GM12874 (cell line): ENCODE measurements around the gene LDLRAD4.

Source experiments
- TF ChIP-seq, protein P1 (sequence below): IDR thresholded peaks from 2 replicates; pipeline ENCODE4 v1.5.1; 2011; ENCODE audit warnings: low read depth, mild to moderate bottlenecking, control low read depth, low read length, moderate library complexity; ENCODE audit not compliant: insufficient read depth

LDLRAD4 gene

DNA sequence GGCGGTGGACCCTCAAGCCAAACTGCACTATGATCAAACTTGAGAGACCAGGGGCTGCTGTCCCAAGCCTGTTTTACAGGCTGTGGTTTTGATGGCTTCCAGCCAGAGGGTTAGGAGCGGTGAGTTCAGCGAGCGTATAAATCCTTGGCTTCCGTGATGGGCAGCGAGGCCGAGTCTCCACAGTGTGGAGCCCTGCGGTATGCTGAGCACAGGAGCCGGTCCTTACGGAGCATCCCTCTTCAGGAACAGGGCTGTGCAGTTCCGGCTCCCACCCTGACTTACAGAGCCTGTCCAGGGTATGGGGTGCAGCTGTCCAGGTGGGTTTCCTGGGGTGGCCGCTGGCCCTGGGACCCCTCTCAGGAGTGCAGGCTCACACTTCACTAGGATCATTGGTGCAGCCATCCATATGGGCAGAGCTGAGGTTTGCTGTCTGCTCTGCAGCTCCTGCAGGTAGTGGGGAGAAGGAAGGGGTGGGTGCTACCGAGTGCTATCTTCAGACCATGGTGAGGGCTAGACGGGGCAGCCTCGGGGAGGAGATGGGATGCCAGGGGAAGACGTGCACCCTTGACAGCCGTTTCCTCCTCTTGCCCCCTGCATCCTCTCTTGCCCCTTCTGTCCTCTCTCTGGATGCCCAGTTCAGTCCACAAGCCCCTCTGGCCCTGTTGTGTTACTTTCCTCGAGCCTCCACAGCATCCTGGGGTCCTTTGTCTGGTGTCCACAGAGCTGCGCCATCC lies 403.5 kb downstream of the LDLRAD4 start:
- TF ChIP-seq, protein P1, sequence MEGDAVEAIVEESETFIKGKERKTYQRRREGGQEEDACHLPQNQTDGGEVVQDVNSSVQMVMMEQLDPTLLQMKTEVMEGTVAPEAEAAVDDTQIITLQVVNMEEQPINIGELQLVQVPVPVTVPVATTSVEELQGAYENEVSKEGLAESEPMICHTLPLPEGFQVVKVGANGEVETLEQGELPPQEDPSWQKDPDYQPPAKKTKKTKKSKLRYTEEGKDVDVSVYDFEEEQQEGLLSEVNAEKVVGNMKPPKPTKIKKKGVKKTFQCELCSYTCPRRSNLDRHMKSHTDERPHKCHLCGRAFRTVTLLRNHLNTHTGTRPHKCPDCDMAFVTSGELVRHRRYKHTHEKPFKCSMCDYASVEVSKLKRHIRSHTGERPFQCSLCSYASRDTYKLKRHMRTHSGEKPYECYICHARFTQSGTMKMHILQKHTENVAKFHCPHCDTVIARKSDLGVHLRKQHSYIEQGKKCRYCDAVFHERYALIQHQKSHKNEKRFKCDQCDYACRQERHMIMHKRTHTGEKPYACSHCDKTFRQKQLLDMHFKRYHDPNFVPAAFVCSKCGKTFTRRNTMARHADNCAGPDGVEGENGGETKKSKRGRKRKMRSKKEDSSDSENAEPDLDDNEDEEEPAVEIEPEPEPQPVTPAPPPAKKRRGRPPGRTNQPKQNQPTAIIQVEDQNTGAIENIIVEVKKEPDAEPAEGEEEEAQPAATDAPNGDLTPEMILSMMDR: no peak

DNA sequence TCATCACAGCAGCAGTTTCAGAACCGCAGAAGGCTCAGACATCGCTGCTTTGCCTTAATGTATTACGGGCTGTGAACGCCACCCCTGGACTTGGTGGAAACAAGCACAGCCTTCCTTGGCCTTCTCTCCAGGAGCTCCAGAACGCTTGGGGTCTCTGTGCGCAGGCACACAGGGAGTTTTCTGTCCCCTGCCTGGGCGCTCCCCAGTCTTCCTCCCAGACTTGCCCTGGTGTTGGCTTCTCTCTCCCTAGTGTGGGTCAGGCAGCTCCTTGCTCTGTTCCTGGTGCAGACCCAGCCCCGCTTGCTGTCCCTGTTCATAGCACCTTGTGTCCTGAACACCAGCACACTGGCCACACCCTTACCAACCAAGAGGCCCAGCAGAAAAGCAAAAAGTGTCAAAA lies 404.2 kb downstream of the LDLRAD4 start:
- TF ChIP-seq, protein P1: no peak

DNA sequence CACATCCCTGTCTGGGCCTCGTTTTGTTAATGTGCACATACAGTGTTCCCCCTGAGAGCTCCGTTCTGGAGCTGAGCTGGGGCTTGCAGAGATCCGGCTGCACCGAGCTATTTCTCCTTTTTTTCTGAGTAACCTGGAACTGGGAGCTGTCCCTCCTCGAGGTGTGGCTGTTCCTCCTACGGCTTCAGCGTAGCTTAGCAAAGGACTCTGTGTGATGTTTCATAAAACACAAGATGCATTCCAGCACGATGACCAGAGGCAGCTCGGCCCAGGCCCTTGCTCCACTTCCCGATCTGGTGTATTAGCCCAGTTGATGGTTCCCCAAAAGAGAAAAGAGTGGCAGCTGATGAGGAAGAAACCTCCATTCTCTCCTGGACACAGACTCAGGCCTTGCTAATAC lies 404.8 kb downstream of the LDLRAD4 start:
- TF ChIP-seq, protein P1: no peak

DNA sequence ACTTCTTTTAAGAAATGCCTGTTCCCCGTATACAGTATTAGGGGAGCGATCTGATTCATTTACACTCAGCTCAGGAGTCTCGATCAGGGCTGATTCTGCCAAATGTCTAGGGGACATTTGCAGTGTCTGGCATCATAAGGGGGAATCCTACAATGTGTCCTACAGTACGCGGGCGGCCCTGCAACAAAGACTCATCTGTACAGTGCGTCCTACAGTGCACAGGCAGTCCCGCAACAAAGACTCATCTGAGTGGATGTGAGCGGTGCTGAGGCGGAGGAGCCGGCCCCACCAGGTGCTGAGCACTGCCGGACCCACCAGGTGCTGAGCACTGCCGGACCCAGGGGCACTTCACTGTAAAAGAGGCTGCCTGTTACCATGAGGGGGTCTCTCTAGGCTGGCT lies 405.3 kb downstream of the LDLRAD4 start:
- TF ChIP-seq, protein P1: no peak

DNA sequence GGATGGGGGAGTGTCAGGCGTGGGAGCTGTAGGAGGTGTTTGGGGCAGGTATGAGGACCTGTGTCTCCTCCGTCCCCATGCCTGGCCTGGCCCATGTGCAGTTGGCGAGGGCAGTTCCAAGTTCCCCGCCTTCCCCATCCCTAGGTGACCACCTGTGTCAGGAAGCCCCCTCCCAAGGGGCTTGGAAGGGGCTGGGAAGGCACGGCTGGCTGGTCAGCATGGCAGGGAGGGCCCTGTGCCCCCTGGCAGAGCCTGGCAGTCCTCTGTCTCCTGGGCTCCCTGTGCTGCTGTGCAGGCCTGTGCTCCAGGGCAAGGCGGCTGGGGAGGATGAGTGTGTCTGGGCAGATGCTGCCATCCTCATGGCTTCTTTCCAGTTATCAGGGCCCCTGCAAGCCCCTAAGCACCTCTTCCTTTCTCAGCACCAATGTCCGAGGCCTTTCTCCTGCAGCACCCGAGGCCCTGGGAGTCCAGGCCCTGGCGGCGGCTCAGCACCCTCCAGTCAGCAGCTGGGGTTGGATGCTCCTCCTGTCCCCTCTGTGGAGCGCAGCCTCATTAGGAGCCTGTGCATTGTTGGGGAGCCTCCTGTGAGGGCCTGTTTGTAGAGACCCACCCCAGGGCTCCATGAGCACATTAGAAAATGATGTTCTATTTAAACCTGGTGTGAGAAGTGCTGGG lies 406.1 kb downstream of the LDLRAD4 start:
- TF ChIP-seq, protein P1: no peak

DNA sequence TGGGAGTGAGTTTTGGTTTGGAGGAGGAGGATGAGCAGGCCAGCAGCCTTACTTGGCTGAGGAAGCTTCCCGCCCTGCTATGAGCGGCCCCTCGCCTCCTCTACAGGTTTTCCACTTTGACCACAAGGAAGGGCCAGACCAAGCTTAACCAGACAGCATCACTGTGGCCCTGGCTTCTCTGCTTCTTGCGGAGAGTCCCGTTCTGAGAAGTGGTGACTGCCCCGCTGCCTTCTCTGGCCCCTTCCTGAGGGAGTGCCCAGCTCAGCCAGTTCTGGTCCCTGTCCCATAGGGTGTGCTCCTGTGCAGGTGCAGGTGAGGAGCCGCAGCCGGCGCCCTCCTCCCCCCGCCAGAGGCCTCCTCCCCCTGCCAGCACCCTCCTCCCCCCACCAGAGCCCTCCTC lies 406.8 kb downstream of the LDLRAD4 start:
- TF ChIP-seq, protein P1: no peak

DNA sequence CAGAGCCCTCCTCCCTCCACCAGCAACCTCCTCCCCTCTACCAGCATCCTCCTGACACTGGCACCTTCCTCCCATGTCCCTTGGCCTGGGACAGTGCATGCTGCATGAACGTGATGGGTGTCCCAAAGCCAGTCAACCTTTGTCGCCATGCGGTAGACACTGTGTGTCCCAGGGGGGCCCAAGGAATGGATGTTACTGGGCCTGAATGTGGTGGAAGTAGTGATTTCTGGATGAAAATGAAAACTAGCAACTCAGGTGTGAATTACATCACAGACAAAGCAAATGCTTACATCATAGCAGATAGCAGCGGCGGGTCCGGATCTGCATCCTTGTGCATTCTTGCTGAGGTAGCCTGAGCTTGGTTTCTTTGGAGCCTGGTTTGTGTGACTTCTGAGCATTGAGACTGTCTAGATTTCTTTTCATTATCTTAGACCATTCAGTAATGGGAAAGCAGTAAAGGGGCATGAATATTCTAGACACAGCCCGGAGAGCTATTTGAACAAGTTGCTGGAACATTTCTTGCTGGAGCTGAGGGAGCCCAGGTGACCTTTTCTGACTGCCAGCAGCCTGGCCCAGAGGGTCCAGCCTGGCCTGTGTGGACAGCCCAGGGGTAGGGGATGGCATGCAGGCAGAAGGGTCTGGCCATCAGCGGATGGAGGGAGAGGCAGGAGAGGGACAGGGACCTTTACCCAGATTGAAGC lies 407.4 kb downstream of the LDLRAD4 start:
- TF ChIP-seq, protein P1: no peak
